ENCODE measurements around the gene FZD10.

DNA sequence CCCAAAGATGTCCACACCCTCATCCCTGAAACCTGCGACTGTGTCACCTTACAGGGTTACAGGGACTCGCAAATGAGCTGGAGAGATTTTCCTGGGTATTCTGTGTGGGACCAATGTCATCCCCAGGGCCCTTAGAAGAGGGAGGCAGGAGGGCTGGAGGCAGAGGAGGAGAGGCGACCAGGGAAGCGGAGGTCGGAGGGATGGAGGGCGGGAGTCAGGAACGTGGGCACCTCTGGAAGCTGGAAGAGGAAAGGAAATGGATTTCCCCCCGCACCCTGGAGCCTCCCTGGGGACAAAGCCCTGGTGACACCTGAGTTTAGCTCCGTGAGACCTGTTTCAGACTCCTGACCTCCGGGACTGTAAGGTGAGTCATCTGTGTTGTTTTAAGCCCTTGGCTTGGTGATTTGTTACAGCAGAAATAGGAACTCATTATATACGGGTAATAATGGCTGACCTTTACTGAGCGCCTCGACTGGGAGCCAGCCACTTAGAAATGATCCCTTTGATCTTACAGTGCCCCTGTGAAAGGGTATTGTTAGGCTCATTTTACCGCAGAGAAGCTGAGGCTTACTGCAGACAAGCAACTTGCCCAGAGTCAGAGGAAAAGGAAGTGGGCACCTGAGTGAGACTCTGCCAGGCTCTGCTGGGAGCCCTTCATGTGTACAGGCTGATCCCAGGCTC lies 29.3 kb upstream of the FZD10 start:
- TF ChIP-seq EZH2phosphoT487 (IDR thresholded peaks at IDR 0.05; ENCODE audit: borderline replicate concordance): no peak
- TF ChIP-seq POLR2A (IDR thresholded peaks at IDR 0.05; ENCODE audit: borderline replicate concordance, extremely low read depth, insufficient read depth, insufficient read length): no peak
- TF ChIP-seq, protein P1, sequence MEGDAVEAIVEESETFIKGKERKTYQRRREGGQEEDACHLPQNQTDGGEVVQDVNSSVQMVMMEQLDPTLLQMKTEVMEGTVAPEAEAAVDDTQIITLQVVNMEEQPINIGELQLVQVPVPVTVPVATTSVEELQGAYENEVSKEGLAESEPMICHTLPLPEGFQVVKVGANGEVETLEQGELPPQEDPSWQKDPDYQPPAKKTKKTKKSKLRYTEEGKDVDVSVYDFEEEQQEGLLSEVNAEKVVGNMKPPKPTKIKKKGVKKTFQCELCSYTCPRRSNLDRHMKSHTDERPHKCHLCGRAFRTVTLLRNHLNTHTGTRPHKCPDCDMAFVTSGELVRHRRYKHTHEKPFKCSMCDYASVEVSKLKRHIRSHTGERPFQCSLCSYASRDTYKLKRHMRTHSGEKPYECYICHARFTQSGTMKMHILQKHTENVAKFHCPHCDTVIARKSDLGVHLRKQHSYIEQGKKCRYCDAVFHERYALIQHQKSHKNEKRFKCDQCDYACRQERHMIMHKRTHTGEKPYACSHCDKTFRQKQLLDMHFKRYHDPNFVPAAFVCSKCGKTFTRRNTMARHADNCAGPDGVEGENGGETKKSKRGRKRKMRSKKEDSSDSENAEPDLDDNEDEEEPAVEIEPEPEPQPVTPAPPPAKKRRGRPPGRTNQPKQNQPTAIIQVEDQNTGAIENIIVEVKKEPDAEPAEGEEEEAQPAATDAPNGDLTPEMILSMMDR (IDR thresholded peaks at IDR 0.05 in 2 of 3, conservative IDR thresholded peaks at IDR 0.05 in 1 of 3; ENCODE audit: borderline replicate concordance in 1 of 3, insufficient read depth in 1 of 3, low read depth in 2 of 3, low read length in 2 of 3): no peak
- no peak for TF ChIP-seq CEBPB (IDR thresholded peaks at IDR 0.05; ENCODE audit: low read depth)
- TF ChIP-seq ATF3 (IDR thresholded peaks at IDR 0.05): no peak
- no peak for TF ChIP-seq FOSL1 (IDR thresholded peaks at IDR 0.05; ENCODE audit: low read depth)
- TF ChIP-seq RAD21 (IDR thresholded peaks at IDR 0.05; ENCODE audit: low read depth): no peak
- TF ChIP-seq EZH2 (IDR thresholded peaks at IDR 0.05): no peak
- TF ChIP-seq POLR2AphosphoS5 (IDR thresholded peaks at IDR 0.05; ENCODE audit: low read depth, low read length): no peak
- no peak for TF ChIP-seq REST (IDR thresholded peaks at IDR 0.05; ENCODE audit: low read depth)
- TF ChIP-seq, protein P2, sequence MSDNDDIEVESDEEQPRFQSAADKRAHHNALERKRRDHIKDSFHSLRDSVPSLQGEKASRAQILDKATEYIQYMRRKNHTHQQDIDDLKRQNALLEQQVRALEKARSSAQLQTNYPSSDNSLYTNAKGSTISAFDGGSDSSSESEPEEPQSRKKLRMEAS (IDR thresholded peaks at IDR 0.05): no peak
- no peak for TF ChIP-seq ELF1 (IDR thresholded peaks at IDR 0.05; ENCODE audit: borderline replicate concordance, low read depth)

Data from HCT116 (cell line).